Measurements from ENCODE around the gene HYAL2. TPM values are rescaled to one million over a fixed set of nuclear protein-coding genes. Genes with fewer than 3 reads are reported as not detected.

HYAL2 gene
- total and polyA plus RNA-seq, 9 of the 15 experiments (the other 6 are each of a cell fraction or from before 2014, with no cell fraction given) = 0.36 to 22.7 (median 11.4) TPM; not detected in 1

DNA sequence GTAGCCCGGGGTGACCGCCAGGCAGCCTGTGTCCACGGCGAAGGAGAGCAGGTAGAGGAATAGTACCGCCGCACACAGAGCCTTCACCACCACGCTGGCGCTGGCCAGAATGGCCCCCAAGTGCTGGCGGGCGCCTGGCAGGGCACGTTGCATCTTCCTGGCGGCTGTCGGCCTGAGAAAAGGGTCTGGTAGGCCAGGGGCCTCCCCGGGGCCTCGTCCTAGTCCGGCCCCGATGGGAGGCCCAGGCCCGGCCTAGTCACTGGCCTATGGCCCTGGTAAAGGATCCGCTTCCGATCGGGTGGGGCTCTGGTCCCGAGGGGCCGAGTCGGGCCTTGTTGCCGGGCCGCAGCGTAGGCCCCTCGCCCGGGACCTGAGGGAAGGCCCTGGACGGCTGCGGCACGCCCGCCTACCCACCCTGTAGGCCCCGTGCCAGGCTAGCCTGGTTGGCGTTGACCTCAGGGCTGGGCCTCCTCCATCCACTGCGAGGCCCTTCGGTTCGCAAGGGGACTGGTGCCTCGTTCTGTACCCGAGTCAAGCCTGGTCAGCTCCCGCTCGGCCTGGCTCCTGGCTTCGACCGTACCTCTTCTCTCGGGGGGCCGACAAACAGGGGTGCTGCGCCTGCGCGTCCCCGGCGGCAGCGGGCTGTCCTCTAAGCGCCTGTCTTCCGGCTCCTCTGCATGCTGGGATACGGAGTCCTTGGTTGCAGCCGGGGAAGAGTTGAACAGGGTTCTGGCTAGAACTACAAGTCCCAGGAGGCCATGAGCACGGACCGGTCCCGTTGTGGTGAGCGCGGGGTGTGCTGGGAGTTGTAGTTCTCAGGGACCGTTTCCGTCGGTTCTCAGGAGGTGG lies 36.6 kb upstream of the HYAL2 start, which contains the start of gene TMEM115 (continued):
- TF ChIP-seq, protein P1, sequence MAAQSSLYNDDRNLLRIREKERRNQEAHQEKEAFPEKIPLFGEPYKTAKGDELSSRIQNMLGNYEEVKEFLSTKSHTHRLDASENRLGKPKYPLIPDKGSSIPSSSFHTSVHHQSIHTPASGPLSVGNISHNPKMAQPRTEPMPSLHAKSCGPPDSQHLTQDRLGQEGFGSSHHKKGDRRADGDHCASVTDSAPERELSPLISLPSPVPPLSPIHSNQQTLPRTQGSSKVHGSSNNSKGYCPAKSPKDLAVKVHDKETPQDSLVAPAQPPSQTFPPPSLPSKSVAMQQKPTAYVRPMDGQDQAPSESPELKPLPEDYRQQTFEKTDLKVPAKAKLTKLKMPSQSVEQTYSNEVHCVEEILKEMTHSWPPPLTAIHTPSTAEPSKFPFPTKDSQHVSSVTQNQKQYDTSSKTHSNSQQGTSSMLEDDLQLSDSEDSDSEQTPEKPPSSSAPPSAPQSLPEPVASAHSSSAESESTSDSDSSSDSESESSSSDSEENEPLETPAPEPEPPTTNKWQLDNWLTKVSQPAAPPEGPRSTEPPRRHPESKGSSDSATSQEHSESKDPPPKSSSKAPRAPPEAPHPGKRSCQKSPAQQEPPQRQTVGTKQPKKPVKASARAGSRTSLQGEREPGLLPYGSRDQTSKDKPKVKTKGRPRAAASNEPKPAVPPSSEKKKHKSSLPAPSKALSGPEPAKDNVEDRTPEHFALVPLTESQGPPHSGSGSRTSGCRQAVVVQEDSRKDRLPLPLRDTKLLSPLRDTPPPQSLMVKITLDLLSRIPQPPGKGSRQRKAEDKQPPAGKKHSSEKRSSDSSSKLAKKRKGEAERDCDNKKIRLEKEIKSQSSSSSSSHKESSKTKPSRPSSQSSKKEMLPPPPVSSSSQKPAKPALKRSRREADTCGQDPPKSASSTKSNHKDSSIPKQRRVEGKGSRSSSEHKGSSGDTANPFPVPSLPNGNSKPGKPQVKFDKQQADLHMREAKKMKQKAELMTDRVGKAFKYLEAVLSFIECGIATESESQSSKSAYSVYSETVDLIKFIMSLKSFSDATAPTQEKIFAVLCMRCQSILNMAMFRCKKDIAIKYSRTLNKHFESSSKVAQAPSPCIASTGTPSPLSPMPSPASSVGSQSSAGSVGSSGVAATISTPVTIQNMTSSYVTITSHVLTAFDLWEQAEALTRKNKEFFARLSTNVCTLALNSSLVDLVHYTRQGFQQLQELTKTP (IDR thresholded peaks at IDR 0.05; ENCODE audit: low read depth in 1 of 2, partially characterized antibody in 2 of 2) = peak in 1 of 2 experiments; percentile 98
- TF ChIP-seq ZNF3 (CRISPR knock-in tag; IDR thresholded peaks at IDR 0.05) (no peak), PPARD (CRISPR knock-in tag; IDR thresholded peaks at IDR 0.05) (no peak), HMG20B (CRISPR knock-in tag; IDR thresholded peaks at IDR 0.05) (no peak), MAFF (IDR thresholded peaks at IDR 0.05; ENCODE audit: low read length) (no peak), SMARCC2 (IDR thresholded peaks at IDR 0.05; ENCODE audit: low read depth) (no peak), ZNF780A (CRISPR knock-in tag; IDR thresholded peaks at IDR 0.05) (no peak), HNRNPUL1 (IDR thresholded peaks at IDR 0.05; ENCODE audit: low read length) (no peak), DPF2 (IDR thresholded peaks at IDR 0.05) (no peak), SIN3A (IDR thresholded peaks at IDR 0.05; ENCODE audit: borderline replicate concordance in 2 of 2, control insufficient read depth in 1 of 2, low read depth in 2 of 2, low read length in 2 of 2) (no peak), MTA1 (IDR thresholded peaks at IDR 0.05; ENCODE audit: borderline replicate concordance) (peak; percentile 23; the same call in 1 of the 2 replicates), STAT5B (CRISPR knock-in tag; IDR thresholded peaks at IDR 0.05) (no peak), RBM15 (IDR thresholded peaks at IDR 0.05; ENCODE audit: insufficient read depth, low read length) (no peak), MEIS2 (IDR thresholded peaks at IDR 0.05; ENCODE audit: partially characterized antibody) (peak; percentile 67), HDAC1 (IDR thresholded peaks at IDR 0.05) (no peak; a peak in 1 of 4 replicates), MIER1 (IDR thresholded peaks at IDR 0.05; ENCODE audit: low read depth) (no peak)
- TF ChIP-seq, protein P2, sequence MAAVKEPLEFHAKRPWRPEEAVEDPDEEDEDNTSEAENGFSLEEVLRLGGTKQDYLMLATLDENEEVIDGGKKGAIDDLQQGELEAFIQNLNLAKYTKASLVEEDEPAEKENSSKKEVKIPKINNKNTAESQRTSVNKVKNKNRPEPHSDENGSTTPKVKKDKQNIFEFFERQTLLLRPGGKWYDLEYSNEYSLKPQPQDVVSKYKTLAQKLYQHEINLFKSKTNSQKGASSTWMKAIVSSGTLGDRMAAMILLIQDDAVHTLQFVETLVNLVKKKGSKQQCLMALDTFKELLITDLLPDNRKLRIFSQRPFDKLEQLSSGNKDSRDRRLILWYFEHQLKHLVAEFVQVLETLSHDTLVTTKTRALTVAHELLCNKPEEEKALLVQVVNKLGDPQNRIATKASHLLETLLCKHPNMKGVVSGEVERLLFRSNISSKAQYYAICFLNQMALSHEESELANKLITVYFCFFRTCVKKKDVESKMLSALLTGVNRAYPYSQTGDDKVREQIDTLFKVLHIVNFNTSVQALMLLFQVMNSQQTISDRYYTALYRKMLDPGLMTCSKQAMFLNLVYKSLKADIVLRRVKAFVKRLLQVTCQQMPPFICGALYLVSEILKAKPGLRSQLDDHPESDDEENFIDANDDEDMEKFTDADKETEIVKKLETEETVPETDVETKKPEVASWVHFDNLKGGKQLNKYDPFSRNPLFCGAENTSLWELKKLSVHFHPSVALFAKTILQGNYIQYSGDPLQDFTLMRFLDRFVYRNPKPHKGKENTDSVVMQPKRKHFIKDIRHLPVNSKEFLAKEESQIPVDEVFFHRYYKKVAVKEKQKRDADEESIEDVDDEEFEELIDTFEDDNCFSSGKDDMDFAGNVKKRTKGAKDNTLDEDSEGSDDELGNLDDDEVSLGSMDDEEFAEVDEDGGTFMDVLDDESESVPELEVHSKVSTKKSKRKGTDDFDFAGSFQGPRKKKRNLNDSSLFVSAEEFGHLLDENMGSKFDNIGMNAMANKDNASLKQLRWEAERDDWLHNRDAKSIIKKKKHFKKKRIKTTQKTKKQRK (IDR thresholded peaks at IDR 0.05; ENCODE audit: borderline replicate concordance, low read depth, low read length) = no peak
- TF ChIP-seq, protein P3, sequence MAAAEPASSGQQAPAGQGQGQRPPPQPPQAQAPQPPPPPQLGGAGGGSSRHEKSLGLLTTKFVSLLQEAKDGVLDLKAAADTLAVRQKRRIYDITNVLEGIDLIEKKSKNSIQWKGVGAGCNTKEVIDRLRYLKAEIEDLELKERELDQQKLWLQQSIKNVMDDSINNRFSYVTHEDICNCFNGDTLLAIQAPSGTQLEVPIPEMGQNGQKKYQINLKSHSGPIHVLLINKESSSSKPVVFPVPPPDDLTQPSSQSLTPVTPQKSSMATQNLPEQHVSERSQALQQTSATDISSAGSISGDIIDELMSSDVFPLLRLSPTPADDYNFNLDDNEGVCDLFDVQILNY (CRISPR knock-in tag; IDR thresholded peaks at IDR 0.05) = no peak
- TF ChIP-seq, protein P4, sequence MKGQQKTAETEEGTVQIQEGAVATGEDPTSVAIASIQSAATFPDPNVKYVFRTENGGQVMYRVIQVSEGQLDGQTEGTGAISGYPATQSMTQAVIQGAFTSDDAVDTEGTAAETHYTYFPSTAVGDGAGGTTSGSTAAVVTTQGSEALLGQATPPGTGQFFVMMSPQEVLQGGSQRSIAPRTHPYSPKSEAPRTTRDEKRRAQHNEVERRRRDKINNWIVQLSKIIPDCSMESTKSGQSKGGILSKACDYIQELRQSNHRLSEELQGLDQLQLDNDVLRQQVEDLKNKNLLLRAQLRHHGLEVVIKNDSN (CRISPR knock-in tag; IDR thresholded peaks at IDR 0.05) = peak; percentile 49
